T-helper 2 cell treated with Interferon-gamma antibody and Interleukin-4, amounts not matched to agents 5 μg/mL and 100 μg/mL, for 36 hours (primary cell): Measurements from ENCODE around the gene SLC41A1.

Experiments
- DNase-seq: peaks from one replicate; pipeline ENCODE4 v3.0.0; 2021; ENCODE audit warnings: low spot score
- H3K27ac Mint-ChIP-seq: one replicate; pipeline ENCODE4 v1.8.0; 2021; ENCODE audit warnings: mild to moderate bottlenecking, mixed read lengths
- H3K27me3 Mint-ChIP-seq: one replicate; pipeline ENCODE4 v1.8.0; 2021; ENCODE audit warnings: low read depth, mixed read lengths
- H3K36me3 Mint-ChIP-seq: one replicate; pipeline ENCODE4 v1.8.0; 2021; ENCODE audit warnings: low read depth, mixed read lengths
- H3K4me1 Mint-ChIP-seq: one replicate; pipeline ENCODE4 v1.8.0; 2021; ENCODE audit warnings: low read depth, mixed read lengths
- H3K4me3 Mint-ChIP-seq: one replicate; pipeline ENCODE4 v1.8.0; 2022; ENCODE audit warnings: mild to moderate bottlenecking, moderate library complexity, mixed read lengths
- H3K9me3 Mint-ChIP-seq: one replicate; pipeline ENCODE4 v1.8.0; 2021; ENCODE audit warnings: mixed read lengths

Gene SLC41A1

GRCh38 chr1:205809942-205810345, 3.1 kb downstream of the SLC41A1 start:
- no peak overlapping the region for H3K4me3 Mint-ChIP-seq
- H3K27me3 Mint-ChIP-seq, result no peaks in the 10 kb centered on the region
- no peaks in the 10 kb centered on the region for H3K9me3 Mint-ChIP-seq
- H3K36me3 Mint-ChIP-seq, result peaks cover 27% of the 10 kb centered on the region
- no peak for DNase-seq
- H3K27ac Mint-ChIP-seq, result no peak overlapping the region
- peaks cover 60% of the 10 kb centered on the region for H3K4me1 Mint-ChIP-seq

- DNase-seq, result no peak
- Mint-ChIP-seq H3K9me3 (no peaks in the 10 kb centered on the region), H3K36me3 (peaks cover 28% of the 10 kb centered on the region), H3K27me3 (no peaks in the 10 kb centered on the region), H3K4me3 (peak overlapping the region; percentile 29), H3K4me1 (peaks cover 64% of the 10 kb centered on the region), H3K27ac (no peak overlapping the region)
These were observed 3.5 kb downstream of the SLC41A1 start for GRCh38 chr1:205809469-205809868.

- Mint-ChIP-seq H3K36me3 (peaks cover 20% of the 10 kb centered on the region), H3K27ac (peak overlapping the region; percentile 75), H3K9me3 (no peaks in the 10 kb centered on the region), H3K4me1 (peaks cover 50% of the 10 kb centered on the region), H3K27me3 (no peaks in the 10 kb centered on the region), H3K4me3 (peak overlapping the region; percentile 73)
- DNase-seq, result peak; percentile 61
These were observed 7.8 kb downstream of the SLC41A1 start for GRCh38 chr1:205805082-205805711.

- Mint-ChIP-seq H3K4me1 (peaks cover 50% of the 10 kb centered on the region), H3K9me3 (no peaks in the 10 kb centered on the region), H3K4me3 (peak overlapping the region; percentile 73), H3K27me3 (no peaks in the 10 kb centered on the region), H3K36me3 (peaks cover 22% of the 10 kb centered on the region), H3K27ac (peak overlapping the region; percentile 75)
- no peak for DNase-seq
These were observed 8.4 kb downstream of the SLC41A1 start for GRCh38 chr1:205804605-205805004.

- no peak for DNase-seq
- H3K4me3 Mint-ChIP-seq, result no peak overlapping the region
- H3K4me1 Mint-ChIP-seq, result peaks cover 47% of the 10 kb centered on the region
- H3K27me3 Mint-ChIP-seq, result no peaks in the 10 kb centered on the region
- peaks cover 21% of the 10 kb centered on the region for H3K36me3 Mint-ChIP-seq
- H3K27ac Mint-ChIP-seq, result no peak overlapping the region
- no peaks in the 10 kb centered on the region for H3K9me3 Mint-ChIP-seq
These were observed 9.0 kb downstream of the SLC41A1 start for GRCh38 chr1:205803986-205804385.

- DNase-seq, result no peak
- H3K9me3 Mint-ChIP-seq, result no peaks in the 10 kb centered on the region
- H3K27ac Mint-ChIP-seq, result no peak overlapping the region
- peaks cover 39% of the 10 kb centered on the region for H3K4me1 Mint-ChIP-seq
- H3K4me3 Mint-ChIP-seq, result no peak overlapping the region
- H3K27me3 Mint-ChIP-seq, result no peaks in the 10 kb centered on the region
- H3K36me3 Mint-ChIP-seq, result peaks cover 27% of the 10 kb centered on the region
These were observed 10.9 kb downstream of the SLC41A1 start for GRCh38 chr1:205802060-205802459.

GRCh38 chr1:205800981-205801703, 11.9 kb downstream of the SLC41A1 start:
- no peaks in the 10 kb centered on the region for H3K9me3 Mint-ChIP-seq
- no peak for DNase-seq
- no peak overlapping the region for H3K4me3 Mint-ChIP-seq
- no peaks in the 10 kb centered on the region for H3K27me3 Mint-ChIP-seq
- H3K36me3 Mint-ChIP-seq, result peaks cover 26% of the 10 kb centered on the region
- H3K4me1 Mint-ChIP-seq, result peaks cover 36% of the 10 kb centered on the region
- peak overlapping the region; percentile 63 for H3K27ac Mint-ChIP-seq

GRCh38 chr1:205800427-205800826, 12.6 kb downstream of the SLC41A1 start:
- Mint-ChIP-seq H3K4me3 (no peak overlapping the region), H3K27ac (no peak overlapping the region), H3K36me3 (peaks cover 26% of the 10 kb centered on the region), H3K4me1 (peaks cover 32% of the 10 kb centered on the region), H3K27me3 (no peaks in the 10 kb centered on the region), H3K9me3 (no peaks in the 10 kb centered on the region)
- no peak for DNase-seq

GRCh38 chr1:205798577-205798976, 14.4 kb downstream of the SLC41A1 start:
- Mint-ChIP-seq H3K27me3 (no peaks in the 10 kb centered on the region), H3K36me3 (peaks cover 30% of the 10 kb centered on the region), H3K9me3 (no peaks in the 10 kb centered on the region), H3K4me3 (no peak overlapping the region), H3K27ac (no peak overlapping the region), H3K4me1 (peaks cover 30% of the 10 kb centered on the region)
- no peak for DNase-seq

GRCh38 chr1:205797168-205797567, 15.8 kb downstream of the SLC41A1 start:
- peaks cover 32% of the 10 kb centered on the region for H3K36me3 Mint-ChIP-seq
- H3K27ac Mint-ChIP-seq, result no peak overlapping the region
- H3K27me3 Mint-ChIP-seq, result no peaks in the 10 kb centered on the region
- no peak overlapping the region for H3K4me3 Mint-ChIP-seq
- peaks cover 33% of the 10 kb centered on the region for H3K4me1 Mint-ChIP-seq
- DNase-seq, result no peak
- H3K9me3 Mint-ChIP-seq, result no peaks in the 10 kb centered on the region

GRCh38 chr1:205794011-205794730, 18.8 kb downstream of the SLC41A1 start:
- no peaks in the 10 kb centered on the region for H3K9me3 Mint-ChIP-seq
- peak overlapping the region; percentile 2 for H3K27ac Mint-ChIP-seq
- no peak overlapping the region for H3K4me3 Mint-ChIP-seq
- no peaks in the 10 kb centered on the region for H3K27me3 Mint-ChIP-seq
- H3K36me3 Mint-ChIP-seq, result peaks cover 36% of the 10 kb centered on the region
- peaks cover 30% of the 10 kb centered on the region for H3K4me1 Mint-ChIP-seq
- no peak for DNase-seq

GRCh38 chr1:205792961-205793673, 19.9 kb downstream of the SLC41A1 start:
- Mint-ChIP-seq H3K36me3 (peaks cover 29% of the 10 kb centered on the region), H3K4me3 (no peak overlapping the region), H3K27me3 (no peaks in the 10 kb centered on the region), H3K4me1 (peaks cover 27% of the 10 kb centered on the region), H3K27ac (peak overlapping the region; percentile 5), H3K9me3 (no peaks in the 10 kb centered on the region)
- no peak for DNase-seq

GRCh38 chr1:205792481-205792881, 20.5 kb downstream of the SLC41A1 start:
- Mint-ChIP-seq H3K27ac (no peak overlapping the region), H3K36me3 (peaks cover 23% of the 10 kb centered on the region), H3K4me3 (no peak overlapping the region), H3K4me1 (peaks cover 27% of the 10 kb centered on the region), H3K9me3 (no peaks in the 10 kb centered on the region), H3K27me3 (no peaks in the 10 kb centered on the region)
- no peak for DNase-seq
